GM18505 (cell line): ENCODE results near the gene PSMB9.

Experiments used
- ATAC-seq: cut with Tn5 transposase; IDR thresholded peaks from one replicate; pipeline ENCODE4 v1.9.1; 2021; ENCODE audit not compliant: unreplicated experiment
- POLR2A ChIP-seq: IDR thresholded peaks from 4 replicates; pipeline ENCODE4 v1.6.1; 2011; ENCODE audit warnings: borderline replicate concordance; ENCODE audit not compliant: insufficient read depth, insufficient read length; ENCODE audit errors: extremely low read depth

Gene PSMB9

GRCh38 chr6:32885698-32886286 lies 31.8 kb downstream of the PSMB9 start:
- no peak for TF ChIP-seq POLR2A
- no peak for ATAC-seq

GRCh38 chr6:32886681-32887383 lies 32.8 kb downstream of the PSMB9 start:
- no peak for ATAC-seq
- TF ChIP-seq POLR2A: no peak

DNA sequence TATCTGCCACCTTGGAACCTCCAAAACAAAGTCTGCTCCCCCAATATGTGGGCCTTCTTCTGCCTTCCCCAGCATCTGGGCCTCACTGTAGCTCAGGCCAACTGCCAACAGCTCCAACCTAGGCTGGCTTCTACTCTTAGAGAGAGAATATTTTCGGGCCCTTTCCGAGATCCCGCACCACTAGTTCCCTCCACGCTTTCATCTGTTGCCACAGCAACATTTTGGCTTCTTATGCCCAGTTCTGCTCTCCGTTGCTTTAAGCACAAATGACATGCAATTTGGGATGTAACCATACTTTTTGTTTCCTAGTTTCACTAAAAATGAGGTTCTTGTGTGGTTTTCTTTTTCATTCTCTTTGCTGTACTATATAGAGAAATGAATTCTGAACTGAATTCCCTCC lies 33.6 kb downstream of the PSMB9 start:
- ATAC-seq: no peak
- no peak for TF ChIP-seq POLR2A

DNA sequence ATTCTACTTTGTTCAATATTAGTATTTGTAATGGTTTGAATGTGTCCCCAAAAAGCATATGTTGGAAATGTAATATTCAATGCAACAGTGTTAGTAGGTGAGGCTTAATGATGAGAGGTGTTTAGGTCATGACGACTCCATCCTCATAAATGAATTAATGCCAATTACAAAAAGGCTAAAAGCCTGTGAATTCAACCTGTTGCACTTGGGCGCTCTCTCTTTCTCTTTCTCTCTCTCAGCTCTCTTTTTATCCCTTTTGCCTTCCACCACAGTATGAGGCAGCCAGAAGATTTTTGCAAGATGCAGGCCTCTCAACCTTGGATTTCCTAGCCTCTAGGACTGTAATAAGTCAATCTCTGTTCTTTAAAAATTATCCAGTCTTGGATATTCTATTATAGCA lies 34.6 kb downstream of the PSMB9 start:
- no peak for ATAC-seq
- no peak for TF ChIP-seq POLR2A

DNA sequence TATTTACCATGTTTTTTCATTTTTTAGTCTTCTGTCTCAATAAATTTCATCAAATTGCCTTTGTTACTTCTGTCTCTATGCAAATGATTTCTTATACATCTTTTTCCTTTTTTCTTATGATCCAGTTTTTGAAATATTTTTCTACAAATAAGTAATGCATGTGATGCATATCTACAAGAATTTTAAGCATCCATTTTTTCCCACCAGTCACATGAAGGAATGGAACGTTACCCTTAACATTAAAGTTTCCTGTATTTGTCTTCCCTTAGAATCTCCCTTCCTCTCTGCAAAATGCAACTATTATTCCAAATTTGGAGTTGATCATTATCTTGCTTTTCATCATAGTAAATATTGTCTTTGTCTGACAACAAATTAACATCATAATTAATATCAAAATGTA lies 35.5 kb downstream of the PSMB9 start:
- ATAC-seq: no peak
- TF ChIP-seq POLR2A: no peak

DNA sequence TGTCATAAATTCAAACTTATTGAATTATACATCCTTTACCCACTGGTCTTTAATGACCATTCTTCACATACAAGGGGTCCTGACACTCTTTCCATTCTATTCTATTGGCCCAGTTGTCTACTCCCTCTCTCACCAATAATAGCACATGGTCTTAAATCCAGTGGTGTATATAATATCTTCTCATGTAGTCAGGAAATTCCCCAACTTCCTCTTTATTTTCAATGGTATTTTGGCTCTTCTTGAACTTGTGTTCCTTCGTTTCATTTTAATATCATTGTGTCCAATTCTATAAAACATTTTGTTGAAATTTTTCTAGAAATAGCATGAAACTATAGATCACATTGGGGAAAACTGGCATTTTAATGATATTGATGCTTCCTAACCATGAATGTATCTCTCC lies 36.8 kb downstream of the PSMB9 start:
- no peak for TF ChIP-seq POLR2A
- no peak for ATAC-seq

GRCh38 chr6:32894085-32895005 lies 40.4 kb downstream of the PSMB9 start:
- TF ChIP-seq POLR2A: peak; percentile 88
- peak; percentile 93 for ATAC-seq

DNA sequence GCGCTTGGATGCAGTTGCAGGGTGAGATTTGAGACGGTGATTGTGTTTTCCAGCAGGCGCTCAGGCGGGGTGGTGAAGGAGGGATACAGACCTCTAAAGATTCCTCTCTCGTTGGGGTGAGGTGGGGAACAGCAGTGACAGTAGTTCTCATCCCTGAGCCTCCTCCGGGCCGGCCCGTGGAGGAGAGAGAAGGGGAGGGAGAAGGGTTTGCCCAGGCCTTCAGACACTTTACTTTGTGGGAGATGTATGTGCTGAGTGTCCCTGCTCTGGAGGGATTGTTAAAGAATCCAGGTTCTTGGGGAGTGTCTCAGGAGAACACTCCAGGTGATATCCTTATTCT lies 41.0 kb downstream of the PSMB9 start:
- peak; percentile 13 for ATAC-seq
- no peak for TF ChIP-seq POLR2A

GRCh38 chr6:32903952-32904351 lies 50.0 kb downstream of the PSMB9 start:
- no peak for ATAC-seq

DNA sequence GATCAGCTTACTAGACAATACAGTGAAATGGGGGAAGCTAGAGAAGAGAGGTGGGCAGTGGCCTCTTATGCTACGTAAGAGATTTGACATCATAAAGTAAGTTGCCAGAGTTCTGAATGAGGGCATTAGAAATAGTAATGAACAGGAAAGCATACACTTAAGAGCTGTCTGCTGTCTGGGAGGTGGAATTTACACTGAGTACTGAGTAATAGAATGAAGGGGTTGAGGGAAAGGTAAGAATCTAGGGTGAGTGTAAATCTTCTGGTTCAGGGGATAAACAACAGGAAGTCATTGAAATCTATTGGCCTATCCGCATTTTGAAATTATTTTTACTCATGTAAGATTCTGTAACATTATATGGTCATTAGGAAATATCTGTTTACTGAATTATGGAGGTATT lies 51.1 kb downstream of the PSMB9 start:
- TF ChIP-seq POLR2A: no peak
- no peak for ATAC-seq

More at GRCh38 chr6:32903952-32904351, 50.0 kb downstream of the PSMB9 start:
- TF ChIP-seq POLR2A: no peak

- no peak for TF ChIP-seq POLR2A
Measured at GRCh38 chr6:32906539-32906938, 52.5 kb downstream of the PSMB9 start.

GRCh38 chr6:32908897-32909296 lies 54.9 kb downstream of the PSMB9 start:
- no peak for TF ChIP-seq POLR2A
- no peak for ATAC-seq

More at GRCh38 chr6:32906539-32906938, 52.5 kb downstream of the PSMB9 start:
- ATAC-seq: no peak
